Choroid plexus epithelial cell (primary cell): ENCODE results near the gene GDPD5.

Source experiments
- DNase-seq: peaks from one replicate; pipeline ENCODE4 v3.0.0-alpha.2; 2010; ENCODE audit warnings: low read depth
- H3K4me3 ChIP-seq: 2 replicates; pipeline ENCODE4 v1.5.1; 2011; ENCODE audit warnings: low read depth, mild to moderate bottlenecking, control low read depth, low read length, moderate library complexity
- CTCF ChIP-seq: conservative IDR thresholded peaks from 2 replicates; pipeline ENCODE4 v1.5.1; 2011; ENCODE audit warnings: low read depth, mild to moderate bottlenecking, control low read depth, inconsistent platforms, low read length, moderate library complexity

Gene GDPD5

GRCh38 chr11:75525433-75526191, at the start of gene GDPD5:
Gene GDPD5, minus strand, starts transcription at chr11:75525941. Its CDS starts 48,206 bp downstream, at chr11:75477735.
- peak; percentile 48 for TF ChIP-seq CTCF
- peak within 1 kb of the TSS; percentile 67 for H3K4me3 ChIP-seq
- peak; percentile 70 for DNase-seq

- TF ChIP-seq CTCF = peak; percentile 55
- H3K4me3 ChIP-seq = no peak overlapping the region
- no peak for DNase-seq
Observed at GRCh38 chr11:75574698-75575602, 49.2 kb upstream of the GDPD5 start.

- no peak for DNase-seq
Observed at GRCh38 chr11:75572744-75573143, 47.0 kb upstream of the GDPD5 start.

GRCh38 chr11:75571625-75572024, 45.9 kb upstream of the GDPD5 start:
- DNase-seq = no peak
- TF ChIP-seq CTCF = no peak
- no peak overlapping the region for H3K4me3 ChIP-seq

More at GRCh38 chr11:75572744-75573143, 47.0 kb upstream of the GDPD5 start:
- no peak overlapping the region for H3K4me3 ChIP-seq
- no peak for TF ChIP-seq CTCF

GRCh38 chr11:75570559-75571139, 44.9 kb upstream of the GDPD5 start:
- H3K4me3 ChIP-seq = no peak overlapping the region

More at GRCh38 chr11:75570559-75571139, 44.9 kb upstream of the GDPD5 start:
- no peak for DNase-seq
- TF ChIP-seq CTCF = no peak
